Nephron (organoid): ENCODE measurements around the gene ABL1.

Experiments
- H3K27ac Mint-ChIP-seq, 3 experiments: 2 replicates each; pipeline ENCODE4 v1.8.0; 2020; ENCODE audit warnings: mixed read lengths in 3 of 3, mild to moderate bottlenecking in 2 of 3, moderate library complexity in 1 of 3
- H3K27me3 Mint-ChIP-seq: 2 replicates; pipeline ENCODE4 v1.8.0; 2021; ENCODE audit warnings: low read depth, mild to moderate bottlenecking, moderate library complexity, mixed read lengths
- H3K36me3 Mint-ChIP-seq: 2 replicates; pipeline ENCODE4 v1.8.0; 2020; ENCODE audit warnings: low read depth, mixed read lengths
- H3K4me1 Mint-ChIP-seq: 2 replicates; pipeline ENCODE4 v1.8.0; 2020; ENCODE audit warnings: mixed read lengths
- H3K4me3 Mint-ChIP-seq, 3 experiments: 2 replicates each; pipeline ENCODE4 v1.8.0; 2020; ENCODE audit warnings: mild to moderate bottlenecking in 3 of 3, mixed read lengths in 3 of 3, moderate library complexity in 2 of 3
- H3K9me3 Mint-ChIP-seq: 2 replicates; pipeline ENCODE4 v1.8.0; 2020; ENCODE audit warnings: mixed read lengths
- TF ChIP-seq, protein P1 (sequence below), 3 experiments: fragments of 200-600 bp; sonication (generic); IDR thresholded peaks; one replicate each; pipeline ENCODE4 v1.5.0; 2021; ENCODE audit warnings: antibody characterized with exemption in 3 of 3; ENCODE audit not compliant: unreplicated experiment in 3 of 3

Gene ABL1

DNA sequence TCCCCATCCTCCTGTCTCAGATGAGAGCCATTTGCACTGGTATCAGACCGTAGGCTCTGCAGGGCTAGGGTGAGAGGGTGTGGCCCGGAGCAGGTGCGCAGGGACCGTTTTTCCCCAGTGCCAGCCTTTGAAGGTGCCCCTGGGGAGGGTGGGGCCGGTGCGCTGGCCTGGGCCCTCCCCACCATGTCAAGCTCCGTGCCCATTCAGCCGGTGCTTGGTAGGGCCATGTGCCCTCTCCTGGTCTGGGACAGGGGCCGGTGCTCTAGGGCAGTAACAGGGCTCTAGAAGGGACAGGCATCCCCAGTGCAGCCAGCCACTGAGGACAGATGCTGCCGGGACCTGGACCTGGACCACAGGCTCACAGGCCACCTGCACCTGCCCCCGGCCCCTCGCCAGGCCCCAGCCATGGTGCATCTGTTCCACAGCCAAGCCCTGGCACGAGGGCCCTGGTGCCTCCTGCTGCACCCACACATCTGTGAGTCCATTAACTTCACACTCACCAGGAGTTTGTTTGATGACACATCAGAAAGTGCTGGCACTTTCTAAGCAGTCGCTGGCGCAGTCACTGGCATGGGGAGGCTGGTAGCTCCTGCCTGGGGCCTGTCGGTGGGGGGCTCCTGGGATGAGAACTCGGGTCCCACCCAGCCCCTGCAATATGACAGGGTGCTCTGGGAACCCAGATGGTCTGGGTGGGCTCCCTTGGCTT lies 66.6 kb downstream of the ABL1 start:
- H3K27me3 Mint-ChIP-seq: peaks cover 18% of the 10 kb centered on the region
- no peaks in the 10 kb centered on the region for H3K4me1 Mint-ChIP-seq

DNA sequence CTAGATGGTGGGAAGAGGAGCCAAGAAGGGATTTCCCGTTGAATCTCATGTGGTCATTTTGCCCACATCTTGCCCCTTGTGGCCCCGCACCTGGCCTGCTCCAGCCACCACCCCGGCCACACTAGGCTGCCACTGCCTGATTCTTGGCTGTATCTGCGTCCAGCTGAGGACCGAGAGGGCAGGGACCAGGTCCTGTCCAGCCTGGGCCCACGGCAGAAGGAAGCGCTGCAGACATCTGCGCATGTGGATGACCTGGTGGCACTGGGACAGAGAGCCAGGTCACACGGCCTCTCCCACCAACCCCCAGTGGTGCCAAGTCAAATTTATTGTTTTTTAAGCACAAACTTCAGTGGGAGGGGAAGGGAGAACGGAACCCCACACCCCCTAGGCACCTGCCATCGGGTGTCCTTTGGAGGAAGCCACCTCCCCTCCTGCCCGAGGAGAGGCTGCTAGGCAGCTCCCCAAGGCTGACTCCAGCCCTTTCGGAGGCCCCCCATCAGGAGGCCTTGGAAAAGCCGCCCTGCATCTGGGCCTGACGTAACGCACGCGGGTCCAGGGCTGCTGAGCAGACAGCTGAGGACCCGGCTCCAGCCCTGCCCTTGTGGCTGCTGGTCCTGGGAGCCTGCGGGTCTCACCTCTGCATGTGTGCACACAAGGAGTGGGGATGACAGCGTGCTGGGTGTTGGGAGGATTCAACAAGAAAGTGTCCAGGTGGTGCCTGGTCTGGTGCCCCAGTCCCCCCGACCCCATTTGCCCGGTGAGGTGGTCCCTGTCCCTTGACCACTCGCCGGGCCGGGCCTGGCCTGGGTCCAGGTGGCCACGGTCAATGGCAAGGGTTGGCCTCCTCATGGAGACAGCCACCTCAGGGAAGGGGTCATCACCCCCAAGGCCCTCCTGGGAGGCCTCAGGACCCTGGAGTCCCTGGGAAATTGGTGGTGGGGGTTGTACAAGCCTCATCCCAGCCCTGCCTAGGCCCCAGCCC lies 67.4 kb downstream of the ABL1 start:
- Mint-ChIP-seq H3K4me3 (no peak overlapping the region), H3K36me3 (no peaks in the 10 kb centered on the region), H3K27me3 (peaks cover 21% of the 10 kb centered on the region), H3K4me1 (no peaks in the 10 kb centered on the region), H3K9me3 (no peaks in the 10 kb centered on the region), H3K27ac (no peak overlapping the region)
- TF ChIP-seq, protein P1, sequence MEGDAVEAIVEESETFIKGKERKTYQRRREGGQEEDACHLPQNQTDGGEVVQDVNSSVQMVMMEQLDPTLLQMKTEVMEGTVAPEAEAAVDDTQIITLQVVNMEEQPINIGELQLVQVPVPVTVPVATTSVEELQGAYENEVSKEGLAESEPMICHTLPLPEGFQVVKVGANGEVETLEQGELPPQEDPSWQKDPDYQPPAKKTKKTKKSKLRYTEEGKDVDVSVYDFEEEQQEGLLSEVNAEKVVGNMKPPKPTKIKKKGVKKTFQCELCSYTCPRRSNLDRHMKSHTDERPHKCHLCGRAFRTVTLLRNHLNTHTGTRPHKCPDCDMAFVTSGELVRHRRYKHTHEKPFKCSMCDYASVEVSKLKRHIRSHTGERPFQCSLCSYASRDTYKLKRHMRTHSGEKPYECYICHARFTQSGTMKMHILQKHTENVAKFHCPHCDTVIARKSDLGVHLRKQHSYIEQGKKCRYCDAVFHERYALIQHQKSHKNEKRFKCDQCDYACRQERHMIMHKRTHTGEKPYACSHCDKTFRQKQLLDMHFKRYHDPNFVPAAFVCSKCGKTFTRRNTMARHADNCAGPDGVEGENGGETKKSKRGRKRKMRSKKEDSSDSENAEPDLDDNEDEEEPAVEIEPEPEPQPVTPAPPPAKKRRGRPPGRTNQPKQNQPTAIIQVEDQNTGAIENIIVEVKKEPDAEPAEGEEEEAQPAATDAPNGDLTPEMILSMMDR (IDR thresholded peaks at IDR 0.05; ENCODE audit: unreplicated experiment in 3 of 3): no peak

More for the DNA sequence above, 66.6 kb downstream of the ABL1 start:
- H3K36me3 Mint-ChIP-seq: no peaks in the 10 kb centered on the region
- TF ChIP-seq, protein P1 (IDR thresholded peaks at IDR 0.05; ENCODE audit: unreplicated experiment in 3 of 3): no peak
- H3K9me3 Mint-ChIP-seq: no peaks in the 10 kb centered on the region
- no peak overlapping the region for H3K4me3 Mint-ChIP-seq
- no peak overlapping the region for H3K27ac Mint-ChIP-seq

DNA sequence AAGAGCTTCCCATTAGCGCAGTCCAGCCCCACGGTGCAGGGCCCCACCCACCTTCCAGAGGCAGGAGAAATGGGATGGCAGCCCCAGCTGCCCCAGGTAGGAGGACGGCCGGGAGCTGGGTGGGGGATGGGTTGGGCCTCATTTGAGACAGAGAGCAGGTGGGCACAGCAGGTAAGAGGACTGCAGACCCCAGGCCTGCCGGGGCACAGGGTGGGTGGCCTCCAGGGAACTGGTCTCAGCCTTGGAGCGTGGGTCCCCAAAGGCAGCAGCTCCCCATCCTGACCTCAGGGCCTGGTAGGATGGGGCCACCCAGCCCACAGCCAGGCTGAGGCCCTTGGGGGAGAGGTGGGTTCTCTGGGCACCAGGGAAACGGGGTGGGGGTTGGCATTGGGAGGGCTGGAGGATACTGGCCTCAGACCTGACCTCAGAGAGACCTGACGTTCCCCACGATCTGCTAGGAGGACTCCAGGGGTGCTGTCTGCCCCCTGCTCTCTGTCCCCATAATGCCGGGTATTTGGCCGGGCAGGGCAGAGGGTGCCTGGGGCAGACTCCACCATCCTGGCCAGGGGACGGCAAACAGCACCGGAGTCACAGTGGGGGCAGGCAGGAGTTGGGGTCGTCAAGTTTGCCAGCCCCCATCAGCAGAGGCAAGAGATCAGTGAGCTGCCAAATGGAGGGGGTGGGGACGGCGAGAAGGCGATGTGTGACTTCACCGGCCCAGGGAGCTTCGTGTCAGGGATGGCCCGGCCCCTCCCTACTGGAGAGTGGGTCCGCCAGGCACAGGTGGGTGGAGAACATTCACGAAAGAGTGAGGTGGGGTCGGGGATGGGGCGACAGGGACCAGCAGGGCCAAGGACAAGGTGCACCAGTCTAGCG lies 68.4 kb downstream of the ABL1 start:
- Mint-ChIP-seq H3K36me3 (no peaks in the 10 kb centered on the region), H3K9me3 (no peaks in the 10 kb centered on the region), H3K27me3 (peaks cover 23% of the 10 kb centered on the region), H3K27ac (no peak overlapping the region), H3K4me3 (no peak overlapping the region), H3K4me1 (no peaks in the 10 kb centered on the region)
- TF ChIP-seq, protein P1 (IDR thresholded peaks at IDR 0.05; ENCODE audit: unreplicated experiment in 3 of 3): no peak

DNA sequence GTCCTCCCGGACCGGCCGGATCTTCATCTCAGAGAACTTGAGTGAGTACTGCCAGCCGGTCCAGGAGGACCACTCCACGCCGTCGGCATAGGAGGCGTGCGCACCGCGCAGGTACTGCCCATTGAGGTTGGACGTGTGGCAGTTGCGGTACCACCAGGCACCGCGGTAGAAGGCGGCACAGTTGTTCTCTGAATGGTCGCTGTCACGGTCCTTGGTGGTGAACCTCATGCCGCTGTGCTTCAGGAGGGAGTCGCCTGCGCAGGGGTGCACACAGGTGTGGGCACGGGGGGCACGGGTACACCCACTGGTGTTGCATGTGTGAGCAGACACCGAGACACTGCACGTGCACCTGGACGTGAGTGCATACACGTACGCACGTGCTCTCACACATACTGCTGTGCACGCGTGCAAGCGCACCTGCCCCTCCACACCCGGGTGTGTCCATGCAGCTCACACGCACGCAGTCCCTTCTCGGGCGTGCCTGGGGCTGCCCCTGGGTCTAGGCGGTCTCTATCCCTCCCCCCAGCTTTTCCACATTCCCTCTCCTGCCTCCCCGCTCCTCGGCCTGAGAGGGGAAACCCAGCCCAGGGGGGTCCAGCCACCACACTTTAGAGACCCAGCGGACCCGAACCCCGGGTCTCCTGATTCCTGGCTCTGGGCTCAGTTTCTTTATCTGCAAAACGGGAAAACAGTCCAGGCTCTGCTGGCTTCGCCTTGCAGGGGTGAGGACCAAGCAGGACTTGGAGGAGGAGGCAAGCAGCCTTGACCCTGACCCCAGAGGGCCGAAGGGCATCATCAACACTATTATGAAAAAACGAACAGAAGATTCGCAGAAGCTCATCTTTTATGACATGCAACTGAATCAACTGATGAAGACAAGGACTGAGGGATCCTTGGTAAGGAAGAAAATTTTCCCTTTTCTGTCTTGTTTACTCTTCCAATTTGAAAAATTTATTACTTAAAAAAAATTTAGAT lies 69.3 kb downstream of the ABL1 start:
- no peaks in the 10 kb centered on the region for H3K36me3 Mint-ChIP-seq
- H3K27ac Mint-ChIP-seq: no peak overlapping the region
- no peaks in the 10 kb centered on the region for H3K4me1 Mint-ChIP-seq
- H3K9me3 Mint-ChIP-seq: no peaks in the 10 kb centered on the region
- H3K27me3 Mint-ChIP-seq: peaks cover 23% of the 10 kb centered on the region
- TF ChIP-seq, protein P1 (IDR thresholded peaks at IDR 0.05; ENCODE audit: unreplicated experiment in 3 of 3): no peak
- H3K4me3 Mint-ChIP-seq: no peak overlapping the region
